ENCODE data around the gene KCNMB2.

Gene KCNMB2

GRCh38 chr3:178671791-178672190 is 135.6 kb downstream of the KCNMB2 start:
- DNase-seq: no peak
- Histone ChIP-seq H3K27me3 (ENCODE audit: insufficient read depth, low read depth, severe bottlenecking) (no peaks in the 10 kb centered on the region), H3K36me3 (no peaks in the 10 kb centered on the region), H3K27ac (no peak overlapping the region), H3K4me3 (ENCODE audit: low read depth, low read length) (no peak overlapping the region), H3K9me3 (ENCODE audit: severe bottlenecking) (no peaks in the 10 kb centered on the region)
- TF ChIP-seq, protein P1, sequence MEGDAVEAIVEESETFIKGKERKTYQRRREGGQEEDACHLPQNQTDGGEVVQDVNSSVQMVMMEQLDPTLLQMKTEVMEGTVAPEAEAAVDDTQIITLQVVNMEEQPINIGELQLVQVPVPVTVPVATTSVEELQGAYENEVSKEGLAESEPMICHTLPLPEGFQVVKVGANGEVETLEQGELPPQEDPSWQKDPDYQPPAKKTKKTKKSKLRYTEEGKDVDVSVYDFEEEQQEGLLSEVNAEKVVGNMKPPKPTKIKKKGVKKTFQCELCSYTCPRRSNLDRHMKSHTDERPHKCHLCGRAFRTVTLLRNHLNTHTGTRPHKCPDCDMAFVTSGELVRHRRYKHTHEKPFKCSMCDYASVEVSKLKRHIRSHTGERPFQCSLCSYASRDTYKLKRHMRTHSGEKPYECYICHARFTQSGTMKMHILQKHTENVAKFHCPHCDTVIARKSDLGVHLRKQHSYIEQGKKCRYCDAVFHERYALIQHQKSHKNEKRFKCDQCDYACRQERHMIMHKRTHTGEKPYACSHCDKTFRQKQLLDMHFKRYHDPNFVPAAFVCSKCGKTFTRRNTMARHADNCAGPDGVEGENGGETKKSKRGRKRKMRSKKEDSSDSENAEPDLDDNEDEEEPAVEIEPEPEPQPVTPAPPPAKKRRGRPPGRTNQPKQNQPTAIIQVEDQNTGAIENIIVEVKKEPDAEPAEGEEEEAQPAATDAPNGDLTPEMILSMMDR (IDR thresholded peaks at IDR 0.05; ENCODE audit: low read depth, low read length): no peak

DNA sequence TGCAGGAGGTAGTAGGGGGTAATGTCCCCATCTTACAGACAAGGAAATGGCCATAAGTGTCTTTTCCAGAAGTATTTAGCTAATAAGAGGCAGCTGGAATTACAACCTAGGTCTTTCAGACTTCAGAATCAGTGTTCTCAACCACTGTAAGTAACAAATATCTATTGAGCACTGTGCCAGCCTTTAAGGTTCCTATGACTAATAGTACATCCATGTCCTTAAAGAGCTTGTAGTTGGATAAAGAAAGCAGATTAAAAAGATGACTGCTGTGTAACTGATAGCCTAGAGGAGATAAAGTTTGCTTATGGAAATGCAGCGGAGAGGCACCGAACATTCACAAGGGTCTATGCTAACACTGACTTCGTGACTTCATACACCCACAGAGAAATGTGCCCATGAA is 136.0 kb downstream of the KCNMB2 start:
- TF ChIP-seq, protein P1 (IDR thresholded peaks at IDR 0.05; ENCODE audit: low read depth, low read length): no peak
- Histone ChIP-seq H3K4me3 (ENCODE audit: low read depth, low read length) (no peak overlapping the region), H3K36me3 (no peaks in the 10 kb centered on the region), H3K27ac (no peak overlapping the region), H3K27me3 (ENCODE audit: insufficient read depth, low read depth, severe bottlenecking) (no peaks in the 10 kb centered on the region), H3K9me3 (ENCODE audit: severe bottlenecking) (no peaks in the 10 kb centered on the region)
- no peak for DNase-seq

DNA sequence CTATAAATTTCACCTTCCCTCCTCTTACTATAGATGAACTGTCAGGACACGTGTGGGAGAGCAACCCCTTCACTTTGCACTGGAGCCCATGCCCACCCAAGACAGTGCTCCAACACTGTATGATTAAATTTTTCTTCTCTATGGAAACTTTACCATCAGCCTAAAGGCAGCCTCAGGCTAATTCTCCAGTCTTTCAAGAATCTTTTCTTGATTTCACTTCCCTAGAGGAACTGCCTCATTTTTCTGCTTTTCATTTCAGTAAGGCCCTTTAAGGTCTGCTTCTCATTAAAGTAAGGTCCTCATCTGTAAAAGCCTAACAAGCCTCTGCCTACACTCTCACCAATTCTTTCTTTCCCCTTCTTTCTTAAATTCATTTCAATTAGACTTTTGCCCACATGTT is 137.3 kb downstream of the KCNMB2 start:
- H3K27ac ChIP-seq: no peak overlapping the region
- DNase-seq: no peak
- H3K4me3 ChIP-seq (ENCODE audit: low read depth, low read length): no peak overlapping the region
- H3K27me3 ChIP-seq (ENCODE audit: insufficient read depth, low read depth, severe bottlenecking): no peaks in the 10 kb centered on the region
- H3K9me3 ChIP-seq (ENCODE audit: severe bottlenecking): no peaks in the 10 kb centered on the region
- no peaks in the 10 kb centered on the region for H3K36me3 ChIP-seq
- TF ChIP-seq, protein P1 (IDR thresholded peaks at IDR 0.05; ENCODE audit: low read depth, low read length): no peak

DNA sequence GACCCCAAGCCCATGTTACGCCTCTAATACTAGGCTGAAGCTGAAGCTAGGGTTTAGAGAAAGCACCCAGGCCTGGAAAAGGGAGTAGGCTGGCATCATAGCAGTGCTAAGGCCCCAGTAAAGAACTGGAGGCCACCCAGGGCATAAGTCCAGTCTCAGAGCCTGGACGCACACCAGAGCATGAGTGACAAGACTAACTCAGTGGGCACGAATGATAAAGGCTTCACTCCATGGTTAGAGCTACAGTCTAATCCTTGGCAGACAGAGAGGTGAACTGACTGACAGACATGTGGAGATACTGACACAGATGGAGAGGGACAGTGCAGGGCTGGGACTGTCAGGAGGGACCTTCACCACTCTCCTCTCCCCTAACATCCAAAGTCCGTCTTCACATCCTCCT is 139.8 kb downstream of the KCNMB2 start:
- Histone ChIP-seq H3K36me3 (no peaks in the 10 kb centered on the region), H3K27me3 (ENCODE audit: insufficient read depth, low read depth, severe bottlenecking) (no peaks in the 10 kb centered on the region), H3K27ac (no peak overlapping the region), H3K9me3 (ENCODE audit: severe bottlenecking) (no peaks in the 10 kb centered on the region), H3K4me3 (ENCODE audit: low read depth, low read length) (no peak overlapping the region)
- TF ChIP-seq, protein P1 (IDR thresholded peaks at IDR 0.05; ENCODE audit: low read depth, low read length): no peak
- DNase-seq: no peak

DNA sequence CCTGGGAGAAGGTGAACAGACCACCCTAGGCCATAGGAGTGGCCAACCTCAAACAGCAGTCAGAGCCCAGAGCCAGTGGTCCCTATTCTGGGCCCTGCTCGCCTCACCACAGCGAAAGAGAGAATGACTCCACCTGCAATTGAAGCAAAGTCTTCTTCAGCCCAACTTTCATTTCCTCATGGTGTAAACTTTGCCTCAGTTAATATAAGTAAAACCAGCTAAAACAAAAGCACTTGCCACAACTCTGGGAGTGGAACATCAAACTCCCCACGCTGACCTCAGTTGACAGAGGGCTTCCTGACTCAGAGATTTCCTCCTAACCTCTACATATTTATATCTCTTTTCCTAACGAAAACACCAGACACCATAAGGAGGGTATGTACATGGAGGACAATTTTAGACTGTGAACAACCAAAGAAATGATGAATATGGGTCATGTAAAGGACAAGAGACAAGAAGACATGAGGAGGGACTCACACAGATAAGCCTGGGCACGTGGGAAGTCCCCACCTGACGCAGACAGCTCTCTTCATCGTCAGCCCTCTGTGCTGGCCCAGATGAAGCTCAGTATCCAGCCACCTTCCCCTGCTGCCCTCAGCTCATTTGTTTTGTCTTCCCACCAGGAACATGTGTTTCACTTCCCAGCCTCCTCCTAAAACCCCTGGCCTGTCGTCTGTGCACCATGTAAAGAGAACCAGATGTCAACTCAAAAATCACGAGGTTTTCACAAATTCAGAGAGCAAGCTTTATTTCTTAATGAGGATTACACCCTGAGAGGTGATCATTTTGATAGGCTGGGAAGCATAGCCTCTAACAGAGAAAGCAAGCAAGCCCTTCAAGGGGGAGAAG is 140.9 kb downstream of the KCNMB2 start:
- Histone ChIP-seq H3K27ac (no peak overlapping the region), H3K9me3 (ENCODE audit: severe bottlenecking) (no peaks in the 10 kb centered on the region), H3K4me3 (ENCODE audit: low read depth, low read length) (no peak overlapping the region), H3K36me3 (no peaks in the 10 kb centered on the region), H3K27me3 (ENCODE audit: insufficient read depth, low read depth, severe bottlenecking) (no peaks in the 10 kb centered on the region)
- TF ChIP-seq, protein P1 (IDR thresholded peaks at IDR 0.05; ENCODE audit: low read depth, low read length): no peak
- no peak for DNase-seq

- TF ChIP-seq, protein P1 (IDR thresholded peaks at IDR 0.05; ENCODE audit: low read depth, low read length): no peak
- H3K9me3 ChIP-seq (ENCODE audit: severe bottlenecking): no peaks in the 10 kb centered on the region
- H3K36me3 ChIP-seq: no peaks in the 10 kb centered on the region
- no peak overlapping the region for H3K4me3 ChIP-seq (ENCODE audit: low read depth, low read length)
- DNase-seq: no peak
- no peaks in the 10 kb centered on the region for H3K27me3 ChIP-seq (ENCODE audit: insufficient read depth, low read depth, severe bottlenecking)
- H3K27ac ChIP-seq: no peak overlapping the region
Measured at GRCh38 chr3:178677961-178678360, 141.7 kb downstream of the KCNMB2 start.

Data from WERI-Rb-1 (cell line).